K562 (cell line): ENCODE results near the gene LRRC74B. TPM values are rescaled to one million over a fixed set of nuclear protein-coding genes. Genes with fewer than 3 reads are reported as not detected.
A peak's percentile ranks its signal among the peaks of the same experiment; 100 is the strongest.

Experiments used
- CTBP1 ChIP-seq: fragments of 450-650 bp; IDR thresholded peaks from 2 replicates; pipeline ENCODE4 v1.6.1; 2016; ENCODE audit warnings: borderline replicate concordance
- DNMT1 ChIP-seq: fragments of 450-650 bp; IDR thresholded peaks from 2 replicates; pipeline ENCODE4 v1.6.1; 2016; ENCODE audit warnings: antibody characterized with exemption, mild to moderate bottlenecking
- HNRNPK ChIP-seq: fragments of 200-400 bp; formaldehyde crosslinking; IDR thresholded peaks from one replicate; pipeline ENCODE4 v1.6.1; 2018; ENCODE audit warnings: mild to moderate bottlenecking, low read depth, low read length; ENCODE audit not compliant: poor library complexity, severe bottlenecking
- IRF2 ChIP-seq: sonication (generic); formaldehyde crosslinking; IDR thresholded peaks from 2 replicates; pipeline ENCODE4 v1.8.1; 2022; ENCODE audit warnings: mild to moderate bottlenecking, missing genetic modification reagents
- MCM5 ChIP-seq: fragments of 450-650 bp; IDR thresholded peaks from 2 replicates; pipeline ENCODE4 v1.6.1; 2016; ENCODE audit warnings: low read depth
- MED1 ChIP-seq: sonication (generic); formaldehyde crosslinking; IDR thresholded peaks from 2 replicates; pipeline ENCODE4 v1.8.1; 2023; ENCODE audit warnings: missing genetic modification reagents, borderline replicate concordance
- PYGO2 ChIP-seq: fragments of 450-650 bp; IDR thresholded peaks from 2 replicates; pipeline ENCODE4 v1.6.1; 2016; ENCODE audit warnings: mild to moderate bottlenecking, missing genetic modification characterization, moderate library complexity, missing compliant biosample characterization
- RBFOX2 ChIP-seq: fragments of 200-400 bp; formaldehyde crosslinking; IDR thresholded peaks from 2 replicates; pipeline ENCODE4 v1.6.1; 2017; ENCODE audit warnings: low read depth, mild to moderate bottlenecking, low read length, moderate library complexity
- RUNX1 ChIP-seq: sonication (generic); IDR thresholded peaks from 2 replicates; pipeline ENCODE4 v1.6.1; 2016; ENCODE audit warnings: antibody characterized with exemption, low read depth
- STAG1 ChIP-seq: sonication (generic); formaldehyde crosslinking; IDR thresholded peaks from 2 replicates; pipeline ENCODE4 v1.5.0; 2020; ENCODE audit warnings: missing genetic modification reagents, borderline replicate concordance
- TAF15 ChIP-seq: fragments of 200-400 bp; formaldehyde crosslinking; IDR thresholded peaks from 2 replicates; pipeline ENCODE4 v1.6.1; 2017; ENCODE audit warnings: mild to moderate bottlenecking, low read depth, low read length, moderate library complexity
- TEAD2 ChIP-seq: fragments of 450-650 bp; IDR thresholded peaks from 2 replicates; pipeline ENCODE4 v1.6.1; 2016; ENCODE audit warnings: missing genetic modification characterization, control low read depth, missing compliant biosample characterization
- ZNF175 ChIP-seq: fragments of 200-800 bp; sonication (Bioruptor generic); IDR thresholded peaks from 2 replicates; pipeline ENCODE4 v1.6.1; 2016; ENCODE audit warnings: low read depth, mild to moderate bottlenecking, missing genetic modification characterization, missing compliant biosample characterization
- ZNF184 ChIP-seq: sonication (generic); formaldehyde crosslinking; IDR thresholded peaks from 2 replicates; pipeline ENCODE4 v1.5.0; 2020; ENCODE audit warnings: missing genetic modification reagents
- ZNF224 ChIP-seq: sonication (generic); formaldehyde crosslinking; IDR thresholded peaks from 2 replicates; pipeline ENCODE4 v1.8.0; 2022; ENCODE audit warnings: mild to moderate bottlenecking, missing genetic modification reagents
- ZNF384 ChIP-seq: IDR thresholded peaks from 2 replicates; pipeline ENCODE4 v1.6.1; 2012; ENCODE audit warnings: low read depth, low read length, improper control_type of control experiment
- ZNF780A ChIP-seq: fragments of 250-450 bp; sonication (Bioruptor Pico); IDR thresholded peaks from 2 replicates; pipeline ENCODE4 v1.5.0; 2021; ENCODE audit warnings: mild to moderate bottlenecking
- polyA plus RNA-seq, 8 experiments: library from polyadenylated mRNA; depleted of rRNA in 4 of 8; stranded (reverse) in 5 of 8; unstranded in 3 of 8; fragments of >200 nt; fragmentation: Nextera tagmentation in 2 of 8; fragmentation: Illumina TruSeq in 1 of 8; extraction: Ambion mirVana in 2 of 8; extraction: Trizol in 1 of 8; gene quantifications; 2 replicates each; pipeline versions ENCODE4 v1.2.1 to v1.2.3, GENCODE V29; 2011 to 2014; ENCODE audit warnings: inconsistent platforms in 1 of 8, missing spikeins in 1 of 8
- total RNA-seq, 7 experiments: library from RNA; depleted of rRNA in 6 of 7; stranded (reverse); fragments of >200 nt in 6 of 7; fragmentation: Illumina TruSeq in 2 of 7; extraction: Trizol in 2 of 7; gene quantifications; 2 replicates each; pipeline versions ENCODE4 v1.2.1 to v1.2.3, GENCODE V29; 2011 to 2021; ENCODE audit warnings: low replicate concordance in 1 of 7
- TF ChIP-seq, protein P1 (sequence below): fragments of 150-350 bp; conservative IDR thresholded peaks from 2 replicates; pipeline ENCODE4 v1.6.1; 2014; ENCODE audit warnings: low read length
- TF ChIP-seq, protein P2 (sequence below), 2 experiments: fragments of 450-650 bp in 1 of 2; sonication (generic) in 1 of 2; formaldehyde crosslinking; conservative IDR thresholded peaks; 2 replicates each; pipeline versions ENCODE4 v1.4.0 to v1.8.1; 2020 to 2022; ENCODE audit warnings: mild to moderate bottlenecking in 1 of 2, missing genetic modification reagents in 1 of 2
- TF ChIP-seq, protein P3 (sequence below): fragments of 450-650 bp; IDR thresholded peaks from 2 replicates; pipeline ENCODE4 v1.7.1; 2018; ENCODE audit warnings: mild to moderate bottlenecking, low read depth; ENCODE audit not compliant: partially characterized antibody
- TF ChIP-seq, protein P4 (sequence below): sonication (generic); formaldehyde crosslinking; IDR thresholded peaks from 2 replicates; pipeline ENCODE4 v1.8.1; 2022; ENCODE audit warnings: missing genetic modification reagents

Gene LRRC74B
- total and polyA plus RNA-seq, 9 of the 15 experiments (the other 6 are each of a cell fraction or from before 2014, with no cell fraction given): not detected

DNA sequence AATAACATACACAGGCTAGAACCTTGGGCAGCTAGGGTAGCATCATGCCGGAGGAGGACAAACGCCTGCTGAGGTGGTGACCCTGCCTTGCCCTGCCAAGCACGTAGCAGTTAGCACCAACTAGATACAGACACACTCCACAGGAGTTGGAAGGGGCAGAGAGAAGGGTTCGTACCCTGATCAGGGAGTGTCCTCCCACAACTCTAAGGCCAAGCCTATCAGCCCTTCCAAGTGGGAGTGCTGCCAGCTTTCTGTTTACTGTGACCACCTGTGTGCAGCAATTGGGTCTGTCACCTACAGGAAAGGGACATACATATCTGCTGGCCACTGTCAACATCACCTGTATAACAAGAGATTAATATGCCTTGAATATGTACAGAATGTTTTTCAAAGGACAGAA lies 42.0 kb upstream of the LRRC74B start (continued):
- TF ChIP-seq, protein P1, sequence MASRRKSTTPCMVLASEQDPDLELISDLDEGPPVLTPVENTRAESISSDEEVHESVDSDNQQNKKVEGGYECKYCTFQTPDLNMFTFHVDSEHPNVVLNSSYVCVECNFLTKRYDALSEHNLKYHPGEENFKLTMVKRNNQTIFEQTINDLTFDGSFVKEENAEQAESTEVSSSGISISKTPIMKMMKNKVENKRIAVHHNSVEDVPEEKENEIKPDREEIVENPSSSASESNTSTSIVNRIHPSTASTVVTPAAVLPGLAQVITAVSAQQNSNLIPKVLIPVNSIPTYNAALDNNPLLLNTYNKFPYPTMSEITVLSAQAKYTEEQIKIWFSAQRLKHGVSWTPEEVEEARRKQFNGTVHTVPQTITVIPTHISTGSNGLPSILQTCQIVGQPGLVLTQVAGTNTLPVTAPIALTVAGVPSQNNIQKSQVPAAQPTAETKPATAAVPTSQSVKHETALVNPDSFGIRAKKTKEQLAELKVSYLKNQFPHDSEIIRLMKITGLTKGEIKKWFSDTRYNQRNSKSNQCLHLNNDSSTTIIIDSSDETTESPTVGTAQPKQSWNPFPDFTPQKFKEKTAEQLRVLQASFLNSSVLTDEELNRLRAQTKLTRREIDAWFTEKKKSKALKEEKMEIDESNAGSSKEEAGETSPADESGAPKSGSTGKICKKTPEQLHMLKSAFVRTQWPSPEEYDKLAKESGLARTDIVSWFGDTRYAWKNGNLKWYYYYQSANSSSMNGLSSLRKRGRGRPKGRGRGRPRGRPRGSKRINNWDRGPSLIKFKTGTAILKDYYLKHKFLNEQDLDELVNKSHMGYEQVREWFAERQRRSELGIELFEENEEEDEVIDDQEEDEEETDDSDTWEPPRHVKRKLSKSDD: no peak
- TF ChIP-seq PYGO2 (tag): no peak
- TF ChIP-seq RUNX1: no peak
- TF ChIP-seq RBFOX2: no peak
- no peak for TF ChIP-seq CTBP1
- no peak for TF ChIP-seq ZNF184 (CRISPR knock-in tag)
- no peak for TF ChIP-seq ZNF780A (CRISPR knock-in tag)
- TF ChIP-seq TEAD2 (tag): no peak
- TF ChIP-seq, protein P2, sequence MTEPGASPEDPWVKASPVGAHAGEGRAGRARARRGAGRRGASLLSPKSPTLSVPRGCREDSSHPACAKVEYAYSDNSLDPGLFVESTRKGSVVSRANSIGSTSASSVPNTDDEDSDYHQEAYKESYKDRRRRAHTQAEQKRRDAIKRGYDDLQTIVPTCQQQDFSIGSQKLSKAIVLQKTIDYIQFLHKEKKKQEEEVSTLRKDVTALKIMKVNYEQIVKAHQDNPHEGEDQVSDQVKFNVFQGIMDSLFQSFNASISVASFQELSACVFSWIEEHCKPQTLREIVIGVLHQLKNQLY (CRISPR knock-in tag; conservative IDR thresholded peaks at IDR 0.05): peak in 1 of 2 experiments; percentile 42; a peak in 1 of 4 replicates
- TF ChIP-seq IRF2: no peak
- no peak for TF ChIP-seq ZNF175 (CRISPR knock-in tag)
- TF ChIP-seq DNMT1: no peak
- TF ChIP-seq TAF15: no peak
- TF ChIP-seq ZNF384: no peak; the same call in 1 of the 2 replicates
- TF ChIP-seq, protein P3, sequence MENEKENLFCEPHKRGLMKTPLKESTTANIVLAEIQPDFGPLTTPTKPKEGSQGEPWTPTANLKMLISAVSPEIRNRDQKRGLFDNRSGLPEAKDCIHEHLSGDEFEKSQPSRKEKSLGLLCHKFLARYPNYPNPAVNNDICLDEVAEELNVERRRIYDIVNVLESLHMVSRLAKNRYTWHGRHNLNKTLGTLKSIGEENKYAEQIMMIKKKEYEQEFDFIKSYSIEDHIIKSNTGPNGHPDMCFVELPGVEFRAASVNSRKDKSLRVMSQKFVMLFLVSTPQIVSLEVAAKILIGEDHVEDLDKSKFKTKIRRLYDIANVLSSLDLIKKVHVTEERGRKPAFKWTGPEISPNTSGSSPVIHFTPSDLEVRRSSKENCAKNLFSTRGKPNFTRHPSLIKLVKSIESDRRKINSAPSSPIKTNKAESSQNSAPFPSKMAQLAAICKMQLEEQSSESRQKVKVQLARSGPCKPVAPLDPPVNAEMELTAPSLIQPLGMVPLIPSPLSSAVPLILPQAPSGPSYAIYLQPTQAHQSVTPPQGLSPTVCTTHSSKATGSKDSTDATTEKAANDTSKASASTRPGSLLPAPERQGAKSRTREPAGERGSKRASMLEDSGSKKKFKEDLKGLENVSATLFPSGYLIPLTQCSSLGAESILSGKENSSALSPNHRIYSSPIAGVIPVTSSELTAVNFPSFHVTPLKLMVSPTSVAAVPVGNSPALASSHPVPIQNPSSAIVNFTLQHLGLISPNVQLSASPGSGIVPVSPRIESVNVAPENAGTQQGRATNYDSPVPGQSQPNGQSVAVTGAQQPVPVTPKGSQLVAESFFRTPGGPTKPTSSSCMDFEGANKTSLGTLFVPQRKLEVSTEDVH: no peak
- no peak for TF ChIP-seq HNRNPK
- TF ChIP-seq ZNF224: no peak
- no peak for TF ChIP-seq MCM5
- no peak for TF ChIP-seq STAG1 (CRISPR knock-in tag)
- no peak for TF ChIP-seq MED1
- TF ChIP-seq, protein P4, sequence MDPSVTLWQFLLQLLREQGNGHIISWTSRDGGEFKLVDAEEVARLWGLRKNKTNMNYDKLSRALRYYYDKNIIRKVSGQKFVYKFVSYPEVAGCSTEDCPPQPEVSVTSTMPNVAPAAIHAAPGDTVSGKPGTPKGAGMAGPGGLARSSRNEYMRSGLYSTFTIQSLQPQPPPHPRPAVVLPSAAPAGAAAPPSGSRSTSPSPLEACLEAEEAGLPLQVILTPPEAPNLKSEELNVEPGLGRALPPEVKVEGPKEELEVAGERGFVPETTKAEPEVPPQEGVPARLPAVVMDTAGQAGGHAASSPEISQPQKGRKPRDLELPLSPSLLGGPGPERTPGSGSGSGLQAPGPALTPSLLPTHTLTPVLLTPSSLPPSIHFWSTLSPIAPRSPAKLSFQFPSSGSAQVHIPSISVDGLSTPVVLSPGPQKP (CRISPR knock-in tag): no peak
